ENCODE results near the gene PRKCH. TPM values are rescaled to one million over a fixed set of nuclear protein-coding genes. Genes with fewer than 3 reads are reported as not detected.

The PRKCH gene
- total RNA-seq, 1 experiment from 2014 or later = 5.2 TPM

DNA sequence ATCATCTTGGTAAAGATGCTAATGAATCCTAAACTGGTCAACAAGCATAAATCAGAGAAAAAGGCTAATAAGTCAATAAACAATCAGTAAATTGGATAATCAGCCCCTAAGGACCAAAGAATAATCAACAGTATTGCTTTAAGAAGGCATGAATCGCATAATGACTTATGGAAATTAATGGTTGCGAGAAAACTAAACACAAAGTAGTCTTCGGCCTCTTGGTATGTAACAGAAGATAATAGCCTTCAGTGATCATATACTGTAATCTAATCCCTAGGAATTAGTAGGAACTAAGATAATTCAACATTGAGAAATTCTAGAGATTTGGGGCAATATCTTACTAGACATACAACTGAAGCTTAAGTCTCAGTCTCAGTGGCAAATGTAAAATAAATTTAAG, 122.1 kb downstream of the PRKCH start:
- Histone ChIP-seq H2AFZ (ENCODE audit: low read length) (no peak overlapping the region), H3K18ac (ENCODE audit: insufficient read length, low read depth, low read length) (no peak overlapping the region), H2BK120ac (ENCODE audit: low read depth, low read length, poor library complexity, severe bottlenecking) (no peak overlapping the region), H3K4me2 (ENCODE audit: insufficient read depth, insufficient read length, low read length) (no peak overlapping the region), H3K27ac (ENCODE audit: insufficient read length, low read depth, low read length) (no peak overlapping the region), H3K9ac (ENCODE audit: extremely low read depth, insufficient read length, low read length) (no peak overlapping the region), H2AK5ac (ENCODE audit: insufficient read length, low read length) (no peak overlapping the region), H4K5ac (ENCODE audit: insufficient read length, low read depth, low read length) (no peak overlapping the region), H2BK12ac (ENCODE audit: insufficient read length, low read depth, low read length) (no peak overlapping the region), H3K23ac (ENCODE audit: insufficient read length, low read depth, low read length) (no peak overlapping the region), H3K79me1 (ENCODE audit: insufficient read depth, low read depth, low read length, poor library complexity, severe bottlenecking) (no peaks in the 10 kb centered on the region), H3K79me2 (ENCODE audit: insufficient read depth, low read length) (no peaks in the 10 kb centered on the region), H3K56ac (ENCODE audit: insufficient read length, low read depth, low read length) (no peak overlapping the region), H3K9me3 (ENCODE audit: control insufficient read depth, low read depth, low read length) (no peaks in the 10 kb centered on the region), H2BK15ac (ENCODE audit: low read depth, low read length) (no peak overlapping the region), H3K23me2 (ENCODE audit: insufficient read length, low read depth, low read length, poor library complexity, severe bottlenecking) (no peaks in the 10 kb centered on the region), H3K4me1 (ENCODE audit: insufficient read depth, low read length) (peaks cover 9% of the 10 kb centered on the region; the same call in 1 of the 2 replicates), H3K27me3 (ENCODE audit: insufficient read depth, low read length) (no peaks in the 10 kb centered on the region), H4K8ac (replicated peaks; ENCODE audit: insufficient read length, low read depth, low read length) (no peak overlapping the region), H3T11ph (ENCODE audit: low read length) (no peak overlapping the region), H2BK20ac (ENCODE audit: low read depth, low read length, poor library complexity, severe bottlenecking) (no peak overlapping the region), H4K91ac (ENCODE audit: insufficient read length, low read depth, low read length) (no peak overlapping the region), H2BK5ac (ENCODE audit: insufficient read length, low read length) (no peak overlapping the region), H3K4ac (ENCODE audit: low read depth, low read length) (no peak overlapping the region), H3K14ac (ENCODE audit: insufficient read depth, low read length) (no peak overlapping the region), H4K20me1 (ENCODE audit: control insufficient read depth, insufficient read depth, insufficient read length) (no peaks in the 10 kb centered on the region)
- H3K36me3 Mint-ChIP-seq (ENCODE audit: insufficient read depth in 1 of 3, low read depth in 3 of 3) = no peaks in the 10 kb centered on the region
- peaks cover 17% of the 10 kb centered on the region in 2 experiments for H3K4me1 Mint-ChIP-seq
- H3K9me3 Mint-ChIP-seq = no peaks in the 10 kb centered on the region
- no peak overlapping the region for H3K4me3 Mint-ChIP-seq
- no peak overlapping the region for H3K27ac Mint-ChIP-seq
- no peak for DNase-seq
- TF ChIP-seq, protein P1, sequence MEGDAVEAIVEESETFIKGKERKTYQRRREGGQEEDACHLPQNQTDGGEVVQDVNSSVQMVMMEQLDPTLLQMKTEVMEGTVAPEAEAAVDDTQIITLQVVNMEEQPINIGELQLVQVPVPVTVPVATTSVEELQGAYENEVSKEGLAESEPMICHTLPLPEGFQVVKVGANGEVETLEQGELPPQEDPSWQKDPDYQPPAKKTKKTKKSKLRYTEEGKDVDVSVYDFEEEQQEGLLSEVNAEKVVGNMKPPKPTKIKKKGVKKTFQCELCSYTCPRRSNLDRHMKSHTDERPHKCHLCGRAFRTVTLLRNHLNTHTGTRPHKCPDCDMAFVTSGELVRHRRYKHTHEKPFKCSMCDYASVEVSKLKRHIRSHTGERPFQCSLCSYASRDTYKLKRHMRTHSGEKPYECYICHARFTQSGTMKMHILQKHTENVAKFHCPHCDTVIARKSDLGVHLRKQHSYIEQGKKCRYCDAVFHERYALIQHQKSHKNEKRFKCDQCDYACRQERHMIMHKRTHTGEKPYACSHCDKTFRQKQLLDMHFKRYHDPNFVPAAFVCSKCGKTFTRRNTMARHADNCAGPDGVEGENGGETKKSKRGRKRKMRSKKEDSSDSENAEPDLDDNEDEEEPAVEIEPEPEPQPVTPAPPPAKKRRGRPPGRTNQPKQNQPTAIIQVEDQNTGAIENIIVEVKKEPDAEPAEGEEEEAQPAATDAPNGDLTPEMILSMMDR (conservative IDR thresholded peaks at IDR 0.05) = no peak
- H3K27me3 Mint-ChIP-seq (ENCODE audit: low read depth) = no peaks in the 10 kb centered on the region
- WGBS (ENCODE audit: extremely low coverage, insufficient read length, low lambda C conversion rate) = no CpG with 5 or more reads among the region's 3 CpGs
